ENCODE results near the gene M1AP.

DNA sequence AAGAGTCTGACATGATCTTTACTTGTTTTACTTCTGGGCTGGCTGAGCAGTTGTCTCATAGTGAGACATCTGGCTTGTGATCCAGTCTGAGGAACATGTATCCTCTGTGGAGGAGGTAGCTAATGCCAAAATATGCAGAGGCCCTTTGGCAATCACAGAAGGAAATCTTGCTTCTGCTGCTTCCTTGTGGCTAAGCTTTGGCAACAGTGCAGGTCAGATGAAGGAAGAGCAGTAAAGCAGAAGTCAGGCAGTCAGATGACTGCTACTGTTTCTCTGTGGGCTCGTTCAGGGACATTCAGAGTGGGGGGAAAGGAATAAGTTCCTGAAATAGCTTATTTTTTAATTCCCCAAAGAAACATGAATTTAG is 71.3 kb downstream of the M1AP start:
- peak in 1 of 3 donors; percentile 70 for TF ChIP-seq POLR2AphosphoS5 (IDR thresholded peaks at IDR 0.05)
- TF ChIP-seq, protein P1, sequence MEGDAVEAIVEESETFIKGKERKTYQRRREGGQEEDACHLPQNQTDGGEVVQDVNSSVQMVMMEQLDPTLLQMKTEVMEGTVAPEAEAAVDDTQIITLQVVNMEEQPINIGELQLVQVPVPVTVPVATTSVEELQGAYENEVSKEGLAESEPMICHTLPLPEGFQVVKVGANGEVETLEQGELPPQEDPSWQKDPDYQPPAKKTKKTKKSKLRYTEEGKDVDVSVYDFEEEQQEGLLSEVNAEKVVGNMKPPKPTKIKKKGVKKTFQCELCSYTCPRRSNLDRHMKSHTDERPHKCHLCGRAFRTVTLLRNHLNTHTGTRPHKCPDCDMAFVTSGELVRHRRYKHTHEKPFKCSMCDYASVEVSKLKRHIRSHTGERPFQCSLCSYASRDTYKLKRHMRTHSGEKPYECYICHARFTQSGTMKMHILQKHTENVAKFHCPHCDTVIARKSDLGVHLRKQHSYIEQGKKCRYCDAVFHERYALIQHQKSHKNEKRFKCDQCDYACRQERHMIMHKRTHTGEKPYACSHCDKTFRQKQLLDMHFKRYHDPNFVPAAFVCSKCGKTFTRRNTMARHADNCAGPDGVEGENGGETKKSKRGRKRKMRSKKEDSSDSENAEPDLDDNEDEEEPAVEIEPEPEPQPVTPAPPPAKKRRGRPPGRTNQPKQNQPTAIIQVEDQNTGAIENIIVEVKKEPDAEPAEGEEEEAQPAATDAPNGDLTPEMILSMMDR (IDR thresholded peaks at IDR 0.05 in 8 of 11, conservative IDR thresholded peaks at IDR 0.05 in 3 of 11): no peak

Measured in spleen (tissue), 7 donors.